ENCODE results near the gene AOC2. TPM values are rescaled to one million over a fixed set of nuclear protein-coding genes. Genes with fewer than 3 reads are reported as not detected.
"Not testable (repeated sequence)": the region's sequence is repeated elsewhere in the genome, so short reads cannot be mapped to it uniquely, and the experiment has no call there.

AOC2 gene
- polyA plus RNA-seq, 3 donors = 0.09 to 1.6 TPM; not detected in 1

GRCh38 chr17:42872251-42872965 is 28.0 kb downstream of the AOC2 start:
- 100% methylated on average over 3 of the region's 13 CpGs for WGBS (ENCODE audit: insufficient coverage)
- no peak overlapping the region for H3K4me3 Mint-ChIP-seq

GRCh38 chr17:42873315-42873714 is 28.9 kb downstream of the AOC2 start:
- intact Hi-C loops (cut with micrococcal nuclease) = no loop called here
- Histone ChIP-seq H3K27me3 (ENCODE audit: control insufficient read depth in 2 of 2, insufficient read depth in 2 of 2, low read length in 2 of 2) (no peaks in the 10 kb centered on the region), H4K20me1 (ENCODE audit: insufficient read depth, low read length) (no peaks in the 10 kb centered on the region), H3K9ac (ENCODE audit: insufficient read depth, low read length, poor library complexity, severe bottlenecking) (no peak overlapping the region), H3K4me2 (replicated peaks; ENCODE audit: extremely low read depth, low read length, poor library complexity, severe bottlenecking) (no peak overlapping the region), H3K9me3 (replicated peaks in 1 of 2; ENCODE audit: control insufficient read depth in 1 of 2, insufficient read depth in 1 of 2, low read length in 2 of 2) (peaks cover 0 to 10% of the 10 kb centered on the region in 2 donors), H3K4me3 (replicated peaks in 1 of 3; ENCODE audit: low read depth in 2 of 3, low read length in 3 of 3) (no peak overlapping the region), H2AFZ (ENCODE audit: insufficient read depth, low read depth, low read length, poor library complexity, severe bottlenecking) (no peak overlapping the region), H3K36me3 (replicated peaks in 1 of 2; ENCODE audit: control insufficient read depth in 1 of 2, insufficient read depth in 2 of 2, low read length in 2 of 2) (no peaks in the 10 kb centered on the region), H3K27ac (ENCODE audit: low read depth in 1 of 2, low read length in 2 of 2) (no peak overlapping the region), H3K4me1 (ENCODE audit: control insufficient read depth in 1 of 2, insufficient read depth in 2 of 2, low read length in 2 of 2) (no peaks in the 10 kb centered on the region), H3K79me2 (ENCODE audit: insufficient read depth, low read length) (no peaks in the 10 kb centered on the region)
- TF ChIP-seq CTCF (IDR thresholded peaks at IDR 0.05) = no peak
- H3K36me3 Mint-ChIP-seq = peaks cover 0 to 3% of the 10 kb centered on the region in 2 donors
- WGBS (ENCODE audit: insufficient coverage) = 84% methylated on average over 2 of the region's 6 CpGs
- no peak for DNase-seq
- H3K27ac Mint-ChIP-seq = no peak overlapping the region
- no peak overlapping the region for H3K4me3 Mint-ChIP-seq
- peaks cover 5 to 22% (median 14%) of the 10 kb centered on the region in 7 donors for H3K9me3 Mint-ChIP-seq
- H3K4me1 Mint-ChIP-seq = peaks cover 3% of the 10 kb centered on the region
- H3K27me3 Mint-ChIP-seq (ENCODE audit: low read depth in 3 of 3) = peaks cover 4 to 10% (median 5%) of the 10 kb centered on the region in 3 donors

More at GRCh38 chr17:42872251-42872965, 28.0 kb downstream of the AOC2 start:
- no peaks in the 10 kb centered on the region for H4K20me1 ChIP-seq (ENCODE audit: insufficient read depth, low read length)
- Mint-ChIP-seq H3K27ac (no peak overlapping the region), H3K9me3 (peaks cover 5 to 22% (median 14%) of the 10 kb centered on the region in 7 donors), H3K27me3 (ENCODE audit: low read depth in 3 of 3) (peaks cover 0 to 6% (median 0%) of the 10 kb centered on the region in 3 donors), H3K36me3 (peaks cover 0 to 3% of the 10 kb centered on the region in 2 donors), H3K4me1 (peaks cover 3% of the 10 kb centered on the region)
- no peak overlapping the region for H3K4me2 ChIP-seq (replicated peaks; ENCODE audit: extremely low read depth, low read length, poor library complexity, severe bottlenecking)
- DNase-seq = no peak
- H3K79me2 ChIP-seq (ENCODE audit: insufficient read depth, low read length) = no peaks in the 10 kb centered on the region
- no peak for TF ChIP-seq CTCF (IDR thresholded peaks at IDR 0.05)
- no peaks in the 10 kb centered on the region for H3K36me3 ChIP-seq (replicated peaks in 1 of 2; ENCODE audit: control insufficient read depth in 1 of 2, insufficient read depth in 2 of 2, low read length in 2 of 2)
- peaks cover 0 to 10% of the 10 kb centered on the region in 2 donors for H3K9me3 ChIP-seq (replicated peaks in 1 of 2; ENCODE audit: control insufficient read depth in 1 of 2, insufficient read depth in 1 of 2, low read length in 2 of 2)
- intact Hi-C loops (cut with micrococcal nuclease) = no loop called here
- H3K27me3 ChIP-seq (ENCODE audit: control insufficient read depth in 2 of 2, insufficient read depth in 2 of 2, low read length in 2 of 2) = no peaks in the 10 kb centered on the region
- no peak overlapping the region for H3K9ac ChIP-seq (ENCODE audit: insufficient read depth, low read length, poor library complexity, severe bottlenecking)
- no peak overlapping the region for H3K27ac ChIP-seq (ENCODE audit: low read depth in 1 of 2, low read length in 2 of 2)
- no peak overlapping the region for H2AFZ ChIP-seq (ENCODE audit: insufficient read depth, low read depth, low read length, poor library complexity, severe bottlenecking)
- H3K4me3 ChIP-seq (replicated peaks in 1 of 3; ENCODE audit: low read depth in 2 of 3, low read length in 3 of 3) = no peak overlapping the region
- no peaks in the 10 kb centered on the region for H3K4me1 ChIP-seq (ENCODE audit: control insufficient read depth in 1 of 2, insufficient read depth in 2 of 2, low read length in 2 of 2)

- H4K20me1 ChIP-seq (ENCODE audit: insufficient read depth, low read length); H3K4me3 ChIP-seq (replicated peaks in 1 of 3; ENCODE audit: low read depth in 2 of 3, low read length in 3 of 3); intact Hi-C loops (cut with micrococcal nuclease); H3K27me3 ChIP-seq (ENCODE audit: control insufficient read depth in 2 of 2, insufficient read depth in 2 of 2, low read length in 2 of 2); H3K4me3 Mint-ChIP-seq; H3K9ac ChIP-seq (ENCODE audit: insufficient read depth, low read length, poor library complexity, severe bottlenecking); H3K36me3 Mint-ChIP-seq; H3K27ac ChIP-seq (ENCODE audit: low read depth in 1 of 2, low read length in 2 of 2); H3K79me2 ChIP-seq (ENCODE audit: insufficient read depth, low read length); DNase-seq; H3K9me3 ChIP-seq (replicated peaks in 1 of 2; ENCODE audit: control insufficient read depth in 1 of 2, insufficient read depth in 1 of 2, low read length in 2 of 2); H3K36me3 ChIP-seq (replicated peaks in 1 of 2; ENCODE audit: control insufficient read depth in 1 of 2, insufficient read depth in 2 of 2, low read length in 2 of 2); H3K4me2 ChIP-seq (replicated peaks; ENCODE audit: extremely low read depth, low read length, poor library complexity, severe bottlenecking); H2AFZ ChIP-seq (ENCODE audit: insufficient read depth, low read depth, low read length, poor library complexity, severe bottlenecking); H3K4me1 ChIP-seq (ENCODE audit: control insufficient read depth in 1 of 2, insufficient read depth in 2 of 2, low read length in 2 of 2); H3K4me1 Mint-ChIP-seq; H3K27ac Mint-ChIP-seq: not testable (repeated sequence)
- peaks cover 7 to 10% (median 8%) of the 10 kb centered on the region in 3 donors for H3K27me3 Mint-ChIP-seq (ENCODE audit: low read depth in 3 of 3)
- peaks cover 5 to 22% (median 14%) of the 10 kb centered on the region in 7 donors for H3K9me3 Mint-ChIP-seq
- 86% methylated on average over 1 of the region's 12 CpGs for WGBS (ENCODE audit: insufficient coverage)
These were observed 29.7 kb downstream of the AOC2 start for GRCh38 chr17:42873932-42874695.
